ENCODE measurements around the gene SALL4. TPM values are rescaled to one million over a fixed set of nuclear protein-coding genes. Genes with fewer than 3 reads are reported as not detected.

SALL4 gene
- total RNA-seq, 1 experiment from 2014 or later, result 7.6 TPM

DNA sequence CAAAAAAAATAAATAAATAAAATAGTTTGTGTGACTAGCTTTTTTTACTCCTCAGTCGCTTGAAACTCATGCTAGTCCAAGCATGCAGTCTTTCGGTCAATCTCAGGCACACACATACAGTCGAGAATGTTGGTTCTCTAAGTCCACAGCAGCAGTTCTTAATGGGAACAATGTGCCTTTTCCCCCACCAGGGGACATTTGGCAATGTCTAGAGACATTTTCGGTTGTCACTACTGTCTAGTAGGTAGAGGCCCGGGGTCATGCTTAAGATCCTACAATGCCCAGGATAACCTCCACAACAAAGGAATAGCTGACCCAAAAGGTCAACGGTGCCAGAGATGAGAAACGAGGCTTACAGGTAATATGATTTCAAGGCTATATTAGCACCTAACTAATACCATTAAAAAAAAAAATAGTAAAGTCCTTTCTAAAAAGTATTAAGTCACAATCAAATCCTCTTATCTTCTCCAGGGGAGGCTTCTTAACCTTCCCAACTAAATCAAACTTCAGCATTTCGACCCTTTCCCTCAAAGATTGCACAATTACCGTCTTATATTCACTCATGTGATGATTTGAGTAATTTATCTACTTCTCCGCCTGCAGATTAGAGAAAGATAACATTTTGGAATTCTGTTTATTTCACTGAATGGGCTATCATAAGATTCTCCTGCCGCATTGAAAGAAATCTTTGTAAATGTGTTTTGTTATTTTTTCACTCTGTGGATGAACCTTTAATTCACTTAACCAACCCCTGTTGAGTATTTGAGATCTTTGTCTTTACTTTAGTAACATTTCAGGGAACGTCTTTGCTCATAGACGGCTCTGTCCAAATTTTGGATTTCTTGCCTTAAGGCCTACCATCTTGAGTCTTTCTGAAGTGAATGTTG is 8.1 kb upstream of the SALL4 start:
- no peaks in the 10 kb centered on the region for H3K4me1 Mint-ChIP-seq (ENCODE audit: low read depth, unreplicated experiment)
- no peak overlapping the region for H3K4me3 Mint-ChIP-seq (ENCODE audit: low read depth, unreplicated experiment)
- TF ChIP-seq, protein P1, sequence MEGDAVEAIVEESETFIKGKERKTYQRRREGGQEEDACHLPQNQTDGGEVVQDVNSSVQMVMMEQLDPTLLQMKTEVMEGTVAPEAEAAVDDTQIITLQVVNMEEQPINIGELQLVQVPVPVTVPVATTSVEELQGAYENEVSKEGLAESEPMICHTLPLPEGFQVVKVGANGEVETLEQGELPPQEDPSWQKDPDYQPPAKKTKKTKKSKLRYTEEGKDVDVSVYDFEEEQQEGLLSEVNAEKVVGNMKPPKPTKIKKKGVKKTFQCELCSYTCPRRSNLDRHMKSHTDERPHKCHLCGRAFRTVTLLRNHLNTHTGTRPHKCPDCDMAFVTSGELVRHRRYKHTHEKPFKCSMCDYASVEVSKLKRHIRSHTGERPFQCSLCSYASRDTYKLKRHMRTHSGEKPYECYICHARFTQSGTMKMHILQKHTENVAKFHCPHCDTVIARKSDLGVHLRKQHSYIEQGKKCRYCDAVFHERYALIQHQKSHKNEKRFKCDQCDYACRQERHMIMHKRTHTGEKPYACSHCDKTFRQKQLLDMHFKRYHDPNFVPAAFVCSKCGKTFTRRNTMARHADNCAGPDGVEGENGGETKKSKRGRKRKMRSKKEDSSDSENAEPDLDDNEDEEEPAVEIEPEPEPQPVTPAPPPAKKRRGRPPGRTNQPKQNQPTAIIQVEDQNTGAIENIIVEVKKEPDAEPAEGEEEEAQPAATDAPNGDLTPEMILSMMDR (IDR thresholded peaks at IDR 0.05; ENCODE audit: unreplicated experiment), result peak; percentile 33
- CTCF ChIA-PET, result interaction anchor here (0.6 to 0.7 kb wide), 3 partner anchors 11 to 167 kb away, joined by 3 to 5 read pairs (median 5); no protein-coding TSS in a partner anchor
- no peaks in the 10 kb centered on the region for H3K27me3 Mint-ChIP-seq (ENCODE audit: unreplicated experiment)
- H3K36me3 Mint-ChIP-seq (ENCODE audit: insufficient read depth, unreplicated experiment), result no peaks in the 10 kb centered on the region
- intact Hi-C loops (cut with micrococcal nuclease; ENCODE audit: unreplicated experiment), result no loop called here
- no peak overlapping the region for H3K27ac Mint-ChIP-seq (ENCODE audit: unreplicated experiment)
- H3K9me3 Mint-ChIP-seq (ENCODE audit: low read depth, unreplicated experiment), result no peaks in the 10 kb centered on the region
- BruUV-seq (replicated peaks), result no TSS peak
- no peak for DNase-seq

DNA sequence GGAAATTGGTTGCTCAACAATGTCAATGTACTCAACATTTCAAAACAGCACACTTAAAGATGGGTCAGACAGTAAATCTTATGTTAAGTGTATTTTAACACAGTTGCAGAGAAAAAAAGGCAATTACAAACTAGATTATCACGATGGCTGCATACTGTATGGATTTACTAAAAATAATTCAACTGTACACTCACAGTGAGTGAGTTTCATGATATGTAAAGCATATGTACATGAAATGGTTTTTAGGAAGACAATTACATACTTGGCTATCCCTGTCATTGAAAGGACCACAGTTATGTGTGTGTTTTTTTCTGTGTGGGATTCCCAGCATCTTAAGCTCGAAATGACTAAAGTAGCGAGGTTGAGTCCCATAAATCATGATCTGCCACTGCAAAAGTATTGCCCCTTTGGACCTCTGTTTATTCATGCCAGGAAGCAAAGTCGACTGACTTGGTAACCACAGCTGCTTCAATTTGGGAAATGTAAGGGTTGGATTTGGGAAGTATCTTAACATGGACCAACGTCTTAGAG is 5.5 kb upstream of the SALL4 start:
- no peaks in the 10 kb centered on the region for H3K4me1 Mint-ChIP-seq (ENCODE audit: low read depth, unreplicated experiment)
- H3K4me3 Mint-ChIP-seq (ENCODE audit: low read depth, unreplicated experiment), result no peak overlapping the region
- TF ChIP-seq, protein P1 (IDR thresholded peaks at IDR 0.05; ENCODE audit: unreplicated experiment), result no peak
- intact Hi-C loops (cut with micrococcal nuclease; ENCODE audit: unreplicated experiment), result no loop called here
- CTCF ChIA-PET, result interaction anchor here (0.6 to 1.1 kb wide), 3 partner anchors 121 to 509 kb away, joined by 3 read pairs; no protein-coding TSS in a partner anchor
- no peaks in the 10 kb centered on the region for H3K36me3 Mint-ChIP-seq (ENCODE audit: insufficient read depth, unreplicated experiment)
- DNase-seq, result no peak
- no peaks in the 10 kb centered on the region for H3K9me3 Mint-ChIP-seq (ENCODE audit: low read depth, unreplicated experiment)
- H3K27me3 Mint-ChIP-seq (ENCODE audit: unreplicated experiment), result peaks cover 4% of the 10 kb centered on the region
- no peak overlapping the region for H3K27ac Mint-ChIP-seq (ENCODE audit: unreplicated experiment)
- no TSS peak for BruUV-seq (replicated peaks)

DNA sequence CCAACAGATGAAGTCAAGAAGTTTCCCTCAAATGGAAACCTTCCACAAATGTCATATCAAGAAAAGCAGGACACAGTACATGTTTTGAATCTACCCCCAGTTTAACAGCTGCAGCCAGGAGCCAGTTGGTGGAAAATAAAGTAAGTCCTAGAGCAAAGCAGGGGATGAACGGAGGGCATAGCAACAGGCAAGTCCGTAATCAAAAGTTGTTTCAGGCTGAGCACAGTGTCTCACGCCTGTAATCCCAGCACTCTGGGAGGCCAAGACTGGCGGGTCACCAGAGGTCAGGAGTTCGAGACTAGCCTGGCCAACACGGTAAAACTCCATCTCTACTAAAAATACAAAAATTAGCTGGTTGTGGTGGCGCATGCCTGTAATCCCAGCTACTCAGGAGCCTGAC is 2.4 kb upstream of the SALL4 start:
- Mint-ChIP-seq H3K4me1 (ENCODE audit: low read depth, unreplicated experiment) (peaks cover 19% of the 10 kb centered on the region), H3K27ac (ENCODE audit: unreplicated experiment) (no peak overlapping the region), H3K27me3 (ENCODE audit: unreplicated experiment) (peaks cover 30% of the 10 kb centered on the region), H3K36me3 (ENCODE audit: insufficient read depth, unreplicated experiment) (peaks cover 26% of the 10 kb centered on the region), H3K9me3 (ENCODE audit: low read depth, unreplicated experiment) (no peaks in the 10 kb centered on the region), H3K4me3 (ENCODE audit: low read depth, unreplicated experiment) (no peak overlapping the region)
- CTCF ChIA-PET, result no interaction called here
- intact Hi-C loops (cut with micrococcal nuclease; ENCODE audit: unreplicated experiment), result loop anchor here (5.0 kb wide), 3 partner anchors 113 to 258 kb away; no protein-coding TSS in a partner anchor
- no TSS peak for BruUV-seq (replicated peaks)
- TF ChIP-seq, protein P1 (IDR thresholded peaks at IDR 0.05; ENCODE audit: unreplicated experiment), result no peak
- DNase-seq, result no peak

DNA sequence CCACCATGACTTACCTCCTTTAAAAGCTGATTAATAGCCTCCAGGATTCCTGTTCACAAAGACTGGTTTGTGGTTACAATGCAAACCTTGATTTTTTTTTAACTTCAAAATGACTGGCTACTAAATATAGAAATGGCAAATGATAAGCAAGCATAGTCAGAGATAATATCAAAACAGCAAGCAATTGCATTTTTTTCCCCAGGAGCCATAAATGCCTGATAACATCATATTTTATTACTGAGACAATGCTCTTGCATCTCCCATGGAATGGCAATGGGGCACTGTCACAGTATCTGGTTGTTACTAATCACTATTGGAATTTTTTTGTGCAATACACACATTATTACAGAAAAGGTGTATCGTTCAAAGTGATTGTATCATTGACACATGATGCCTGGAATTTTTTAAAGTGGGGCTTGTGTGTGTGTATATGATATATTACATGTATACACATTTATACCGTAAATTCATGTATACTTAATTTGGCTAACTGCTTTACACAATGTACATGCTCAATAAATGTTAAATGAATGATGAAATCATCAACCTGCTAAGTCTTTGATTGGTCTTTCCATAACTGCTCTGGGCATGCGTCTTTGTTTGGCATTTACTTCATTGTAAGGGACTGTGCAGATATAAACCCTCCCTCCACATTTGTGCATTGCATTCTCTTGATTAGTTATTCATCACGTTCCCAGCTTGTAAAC is 980 bp upstream of the SALL4 start:
- BruUV-seq (replicated peaks), result no TSS peak
- peaks cover 30% of the 10 kb centered on the region for H3K27me3 Mint-ChIP-seq (ENCODE audit: unreplicated experiment)
- peaks cover 23% of the 10 kb centered on the region for H3K4me1 Mint-ChIP-seq (ENCODE audit: low read depth, unreplicated experiment)

More for the DNA sequence above, 980 bp upstream of the SALL4 start:
- TF ChIP-seq, protein P1 (IDR thresholded peaks at IDR 0.05; ENCODE audit: unreplicated experiment), result no peak
- intact Hi-C loops (cut with micrococcal nuclease; ENCODE audit: unreplicated experiment), result loop anchor here (5.0 kb wide), 3 partner anchors 114 to 259 kb away; no protein-coding TSS in a partner anchor
- H3K4me3 Mint-ChIP-seq (ENCODE audit: low read depth, unreplicated experiment), result no peak overlapping the region
- DNase-seq, result no peak
- CTCF ChIA-PET, result no interaction called here
- no peak overlapping the region for H3K27ac Mint-ChIP-seq (ENCODE audit: unreplicated experiment)
- no peaks in the 10 kb centered on the region for H3K9me3 Mint-ChIP-seq (ENCODE audit: low read depth, unreplicated experiment)
- H3K36me3 Mint-ChIP-seq (ENCODE audit: insufficient read depth, unreplicated experiment), result peaks cover 26% of the 10 kb centered on the region
